Measurements from ENCODE around the gene LMTK2.
A peak's percentile ranks its signal among the peaks of the same experiment; 100 is the strongest.

The LMTK2 gene

GRCh38 chr7:98192781-98193457 is 86.3 kb downstream of the LMTK2 start:
- Histone ChIP-seq H3K9me3 (no peaks in the 10 kb centered on the region), H3K4me3 (ENCODE audit: low read depth in 1 of 2, low read length in 1 of 2) (no peak overlapping the region), H3K36me3 (peaks cover 89% of the 10 kb centered on the region), H3K4me1 (ENCODE audit: control insufficient read depth in 1 of 2, insufficient read depth in 1 of 2, low read depth in 1 of 2, low read length in 1 of 2) (peaks cover 0 to 2% of the 10 kb centered on the region in 2 experiments), H3K27ac (no peak overlapping the region), H3K27me3 (no peaks in the 10 kb centered on the region)
- no peak for TF ChIP-seq CTCF (IDR thresholded peaks at IDR 0.05)

GRCh38 chr7:98193474-98194180 is 87.0 kb downstream of the LMTK2 start:
- Histone ChIP-seq H3K27ac (no peak overlapping the region), H3K4me3 (ENCODE audit: low read depth in 1 of 2, low read length in 1 of 2) (no peak overlapping the region), H3K9me3 (no peaks in the 10 kb centered on the region), H3K4me1 (ENCODE audit: control insufficient read depth in 1 of 2, insufficient read depth in 1 of 2, low read depth in 1 of 2, low read length in 1 of 2) (peaks cover 0 to 2% of the 10 kb centered on the region in 2 experiments), H3K36me3 (peaks cover 87% of the 10 kb centered on the region), H3K27me3 (no peaks in the 10 kb centered on the region)
- no peak for TF ChIP-seq CTCF (IDR thresholded peaks at IDR 0.05)

- no peaks in the 10 kb centered on the region for H3K27me3 ChIP-seq
- H3K4me3 ChIP-seq (ENCODE audit: low read depth in 1 of 2, low read length in 1 of 2) = no peak overlapping the region
- H3K27ac ChIP-seq = no peak overlapping the region
- H3K36me3 ChIP-seq = peaks cover 84% of the 10 kb centered on the region
- peaks cover 0 to 2% of the 10 kb centered on the region in 2 experiments for H3K4me1 ChIP-seq (ENCODE audit: control insufficient read depth in 1 of 2, insufficient read depth in 1 of 2, low read depth in 1 of 2, low read length in 1 of 2)
- no peaks in the 10 kb centered on the region for H3K9me3 ChIP-seq
- no peak for TF ChIP-seq CTCF (IDR thresholded peaks at IDR 0.05)
These were observed 87.5 kb downstream of the LMTK2 start for GRCh38 chr7:98194186-98194585.

GRCh38 chr7:98194672-98195457 is 88.2 kb downstream of the LMTK2 start:
- Histone ChIP-seq H3K9me3 (no peaks in the 10 kb centered on the region), H3K4me3 (ENCODE audit: low read depth in 1 of 2, low read length in 1 of 2) (no peak overlapping the region), H3K27ac (no peak overlapping the region), H3K4me1 (ENCODE audit: control insufficient read depth in 1 of 2, insufficient read depth in 1 of 2, low read depth in 1 of 2, low read length in 1 of 2) (peaks cover 0 to 2% of the 10 kb centered on the region in 2 experiments), H3K27me3 (no peaks in the 10 kb centered on the region), H3K36me3 (peaks cover 78% of the 10 kb centered on the region)
- no peak for TF ChIP-seq CTCF (IDR thresholded peaks at IDR 0.05)

- Histone ChIP-seq H3K4me3 (ENCODE audit: low read depth in 1 of 2, low read length in 1 of 2) (no peak overlapping the region), H3K4me1 (ENCODE audit: control insufficient read depth in 1 of 2, insufficient read depth in 1 of 2, low read depth in 1 of 2, low read length in 1 of 2) (no peaks in the 10 kb centered on the region), H3K27ac (peak overlapping the region; percentile 8), H3K36me3 (peaks cover 62% of the 10 kb centered on the region), H3K9me3 (no peaks in the 10 kb centered on the region), H3K27me3 (no peaks in the 10 kb centered on the region)
- no peak for TF ChIP-seq CTCF (IDR thresholded peaks at IDR 0.05)
These were observed 90.3 kb downstream of the LMTK2 start for GRCh38 chr7:98196706-98197605.
